Large intestine (tissue), 3 donors: ENCODE results near the gene PATE1. TPM values are rescaled to one million over a fixed set of nuclear protein-coding genes. Genes with fewer than 3 reads are reported as not detected.

Experiments
- DNase-seq, 2 donors: peaks; one replicate each; pipeline versions ENCODE4 v3.0.0 to v3.0.0-alpha.2; 2013
- H3K27ac ChIP-seq: one replicate; pipeline ENCODE4 v1.5.1; 2013; ENCODE audit warnings: low read length
- H3K27me3 ChIP-seq: 2 replicates; pipeline ENCODE4 v1.6.1; 2013; ENCODE audit warnings: low read length; ENCODE audit not compliant: control insufficient read depth, insufficient read depth
- H3K36me3 ChIP-seq: 2 replicates; pipeline ENCODE4 v1.6.1; 2013; ENCODE audit warnings: low read length; ENCODE audit not compliant: control insufficient read depth, insufficient read depth
- H3K4me1 ChIP-seq: one replicate; pipeline ENCODE4 v1.6.1; 2013; ENCODE audit warnings: low read length; ENCODE audit not compliant: control insufficient read depth, insufficient read depth
- H3K4me3 ChIP-seq: one replicate; pipeline ENCODE4 v1.5.1; 2013; ENCODE audit warnings: low read length
- H3K9me3 ChIP-seq: one replicate; pipeline ENCODE4 v1.6.1; 2013; ENCODE audit warnings: mild to moderate bottlenecking, low read depth, low read length, moderate library complexity; ENCODE audit not compliant: control insufficient read depth
- WGBS: methylation state at CpG from one replicate; pipeline ENCODE4 v1.1.5; 2013; ENCODE audit warnings: low lambda C conversion rate; ENCODE audit not compliant: insufficient coverage; 5-methylcytosine and 5-hydroxymethylcytosine counted together
- polyA plus RNA-seq: library from polyadenylated mRNA; unstranded; fragments of 120-200 nt; gene quantifications from one replicate; pipeline ENCODE4 v1.2.1, GENCODE V29; 2013

The PATE1 gene
- polyA plus RNA-seq, 1 donor: not detected

DNA sequence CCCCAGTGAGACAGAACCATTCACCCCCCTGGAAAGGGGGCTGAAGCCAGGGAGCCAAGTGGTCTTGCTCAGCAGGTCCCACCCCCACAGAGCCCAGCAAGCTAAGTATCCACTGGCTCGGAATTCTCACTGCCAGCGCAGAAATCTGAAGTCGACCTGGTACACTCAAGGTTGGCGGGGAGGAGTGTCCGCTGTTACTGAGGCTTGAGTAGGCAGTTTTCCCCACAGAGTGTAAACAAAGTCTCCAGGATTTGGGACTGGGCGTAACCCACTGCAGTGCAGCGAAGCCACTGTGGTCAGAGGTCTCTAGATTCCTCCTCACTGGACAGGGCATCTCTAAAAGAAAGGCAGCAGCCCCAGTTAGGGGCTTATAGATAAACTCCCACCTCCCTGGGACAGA is 10.0 kb downstream of the PATE1 start:
- Histone ChIP-seq H3K27ac (no peak overlapping the region), H3K4me1 (no peaks in the 10 kb centered on the region), H3K9me3 (no peaks in the 10 kb centered on the region), H3K4me3 (no peak overlapping the region), H3K36me3 (no peaks in the 10 kb centered on the region), H3K27me3 (no peaks in the 10 kb centered on the region)
- no CpG with 5 or more reads among the region's 7 CpGs for WGBS
- no peak for DNase-seq

DNA sequence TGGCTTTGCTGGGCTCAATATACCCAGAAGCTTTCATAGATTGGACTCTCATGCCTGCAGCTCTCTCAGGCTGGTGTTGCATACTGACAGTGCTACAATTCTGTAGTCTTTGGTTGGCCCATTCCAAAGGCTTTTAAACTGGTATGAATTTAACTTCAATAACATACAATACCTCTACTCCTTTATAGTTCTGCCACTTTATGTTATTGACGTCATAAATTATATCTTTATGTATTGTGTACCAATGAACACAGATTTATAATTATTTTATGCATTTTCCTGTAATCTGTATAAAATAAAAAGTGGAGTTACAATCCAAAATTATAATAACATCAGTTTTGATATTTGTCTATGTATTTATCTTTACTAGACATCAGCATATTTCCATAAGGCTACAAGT is 16.4 kb downstream of the PATE1 start:
- no CpG with 5 or more reads among the region's 1 CpG for WGBS
- DNase-seq: no peak
- H3K27me3 ChIP-seq: no peaks in the 10 kb centered on the region
- H3K36me3 ChIP-seq: no peaks in the 10 kb centered on the region
- no peak overlapping the region for H3K4me3 ChIP-seq
- H3K9me3 ChIP-seq: no peaks in the 10 kb centered on the region
- no peak overlapping the region for H3K27ac ChIP-seq
- H3K4me1 ChIP-seq: no peaks in the 10 kb centered on the region

DNA sequence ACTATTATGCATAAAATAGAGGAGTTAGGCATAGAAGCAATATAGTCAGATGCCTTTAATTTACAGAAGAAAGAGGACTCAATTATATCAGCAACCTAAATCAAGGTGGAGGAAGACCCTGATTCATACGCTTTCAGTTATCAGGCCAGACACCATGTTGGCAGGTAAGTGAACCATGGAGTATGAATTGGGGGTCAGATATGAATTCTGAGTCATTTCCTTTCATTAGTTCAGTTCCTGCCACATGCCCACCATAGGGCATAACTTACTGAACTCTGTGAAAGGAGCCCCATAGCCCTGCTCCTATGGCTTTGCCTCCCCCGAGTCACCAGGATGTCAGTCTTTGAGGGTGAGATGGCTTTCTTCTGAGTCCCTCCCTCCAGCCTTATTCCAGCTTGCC is 17.4 kb downstream of the PATE1 start:
- Histone ChIP-seq H3K27me3 (no peaks in the 10 kb centered on the region), H3K27ac (no peak overlapping the region), H3K4me3 (no peak overlapping the region), H3K36me3 (no peaks in the 10 kb centered on the region), H3K9me3 (no peaks in the 10 kb centered on the region), H3K4me1 (no peaks in the 10 kb centered on the region)
- no peak for DNase-seq
- WGBS: 86% methylated on average over 1 of the region's 2 CpGs

DNA sequence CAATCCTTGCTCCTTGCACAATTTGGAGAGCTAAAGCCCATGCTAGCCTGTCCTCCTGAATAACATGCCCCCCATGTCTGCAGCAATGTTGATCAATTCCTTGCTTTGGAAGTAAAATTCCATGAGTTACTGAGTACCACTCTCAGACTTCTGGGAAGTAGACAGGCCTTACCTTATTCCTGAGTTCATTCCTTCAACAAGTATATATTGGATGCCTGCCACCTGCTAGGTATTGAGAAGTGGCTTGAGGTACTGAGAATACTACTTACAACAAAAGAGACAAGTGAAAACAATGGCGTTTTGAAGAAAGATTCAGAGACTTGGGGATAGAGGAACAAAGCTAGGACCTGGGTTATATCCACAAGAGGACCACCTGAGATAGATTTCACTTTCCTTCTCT is 20.2 kb downstream of the PATE1 start:
- 83% methylated on average over 1 of the region's 1 CpG for WGBS
- H3K36me3 ChIP-seq: no peaks in the 10 kb centered on the region
- no peak for DNase-seq

DNA sequence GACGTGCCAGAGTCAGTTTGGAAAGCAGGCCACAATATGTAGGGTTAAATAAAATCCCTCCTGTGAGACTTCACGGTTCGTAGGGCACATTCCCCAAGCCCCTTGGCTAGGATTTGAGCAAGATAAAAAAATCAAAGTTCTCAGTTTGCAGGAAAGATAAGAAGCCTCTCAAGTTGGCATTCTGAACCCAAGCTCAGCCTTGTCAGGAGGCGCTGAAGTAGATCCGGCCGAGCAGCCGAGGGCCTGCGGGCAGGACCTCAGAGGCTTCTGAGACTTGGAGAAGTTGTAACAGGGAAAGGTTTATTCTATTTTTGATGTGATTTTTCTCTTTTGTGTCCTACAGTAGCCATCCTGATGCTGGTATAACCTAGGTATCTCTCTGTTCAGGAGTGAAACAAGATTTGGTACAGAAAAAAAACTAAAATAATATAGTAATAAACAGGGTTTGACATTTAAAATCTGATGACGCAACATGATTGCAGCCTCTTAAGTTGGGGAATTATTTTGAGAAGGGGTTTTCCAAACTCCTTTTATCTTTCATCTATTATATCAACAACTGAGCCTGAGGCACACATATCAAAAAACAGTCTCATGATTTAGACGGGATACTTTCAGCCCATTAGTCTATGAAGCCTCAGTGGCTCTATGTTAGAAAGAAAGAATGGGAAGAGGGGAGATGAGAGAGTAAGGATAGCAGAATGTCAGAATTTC is 22.4 kb downstream of the PATE1 start:
- no peak overlapping the region for H3K4me3 ChIP-seq
- H3K4me1 ChIP-seq: no peaks in the 10 kb centered on the region
- DNase-seq: no peak
- no peaks in the 10 kb centered on the region for H3K9me3 ChIP-seq
- H3K27me3 ChIP-seq: peaks cover 3% of the 10 kb centered on the region
- 90% methylated on average over 2 of the region's 10 CpGs for WGBS
- no peak overlapping the region for H3K27ac ChIP-seq
- H3K36me3 ChIP-seq: no peaks in the 10 kb centered on the region

More for the DNA sequence above, 20.2 kb downstream of the PATE1 start:
- Histone ChIP-seq H3K9me3 (no peaks in the 10 kb centered on the region), H3K27ac (no peak overlapping the region), H3K4me3 (no peak overlapping the region), H3K27me3 (no peaks in the 10 kb centered on the region), H3K4me1 (no peaks in the 10 kb centered on the region)

DNA sequence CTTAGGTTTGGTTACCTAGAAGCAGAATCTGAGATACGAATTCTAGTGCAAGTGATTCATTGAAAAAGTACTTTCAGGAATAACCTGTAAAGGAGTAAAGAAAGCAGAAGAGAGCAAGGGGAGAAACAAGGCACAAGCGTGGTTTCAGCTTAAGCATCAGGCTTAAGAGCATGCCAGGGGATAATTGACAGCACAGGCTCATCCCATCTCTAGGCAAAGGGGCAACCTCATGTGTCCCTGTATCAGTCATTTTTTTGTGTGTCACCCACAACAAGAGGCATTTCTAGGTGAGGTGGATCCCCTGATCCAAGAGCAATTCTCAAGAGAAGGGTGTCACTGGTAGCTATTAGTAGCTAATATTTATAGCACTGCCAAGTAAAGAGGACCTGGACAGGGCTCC is 24.5 kb downstream of the PATE1 start:
- H3K9me3 ChIP-seq: no peaks in the 10 kb centered on the region
- WGBS: no CpG with 5 or more reads among the region's 2 CpGs
- H3K27me3 ChIP-seq: peaks cover 3% of the 10 kb centered on the region
- H3K4me1 ChIP-seq: no peaks in the 10 kb centered on the region
- no peaks in the 10 kb centered on the region for H3K36me3 ChIP-seq
- H3K27ac ChIP-seq: no peak overlapping the region
- H3K4me3 ChIP-seq: no peak overlapping the region
- DNase-seq: no peak

DNA sequence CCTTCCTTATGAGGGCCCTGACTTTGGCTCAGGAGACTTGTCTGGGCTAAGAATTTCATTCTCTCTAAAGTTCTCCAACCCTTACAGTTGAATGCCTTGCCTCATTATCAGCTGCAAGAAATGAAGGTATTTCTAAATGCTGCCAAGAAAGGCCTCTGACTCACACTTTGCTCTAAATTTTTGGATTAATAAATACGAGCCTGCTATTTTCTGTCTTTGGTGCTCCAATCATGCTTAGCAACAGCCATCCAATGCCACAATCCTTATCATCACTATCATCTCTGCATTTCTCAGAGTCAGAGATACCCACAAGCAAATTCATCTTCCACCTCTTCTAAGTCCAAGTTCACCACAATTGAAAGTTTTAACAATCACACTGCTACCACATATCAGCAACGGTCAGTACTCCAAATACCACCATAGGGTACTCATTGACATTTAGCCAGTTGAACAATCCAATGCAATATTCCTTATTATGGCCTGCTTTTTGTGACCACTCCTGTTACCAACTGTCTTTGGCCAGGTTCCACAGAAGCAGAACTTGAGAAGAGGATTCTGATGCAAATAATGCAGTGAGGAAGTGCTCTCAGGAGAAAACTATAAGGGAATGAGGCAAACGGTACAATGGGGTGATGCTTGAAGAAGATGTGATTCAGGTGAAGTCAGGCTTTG is 26.9 kb downstream of the PATE1 start:
- Histone ChIP-seq H3K9me3 (no peaks in the 10 kb centered on the region), H3K4me1 (no peaks in the 10 kb centered on the region), H3K27me3 (peaks cover 3% of the 10 kb centered on the region), H3K27ac (no peak overlapping the region), H3K36me3 (no peaks in the 10 kb centered on the region), H3K4me3 (no peak overlapping the region)
- no peak for DNase-seq
- WGBS: 80% methylated on average over 1 of the region's 3 CpGs

DNA sequence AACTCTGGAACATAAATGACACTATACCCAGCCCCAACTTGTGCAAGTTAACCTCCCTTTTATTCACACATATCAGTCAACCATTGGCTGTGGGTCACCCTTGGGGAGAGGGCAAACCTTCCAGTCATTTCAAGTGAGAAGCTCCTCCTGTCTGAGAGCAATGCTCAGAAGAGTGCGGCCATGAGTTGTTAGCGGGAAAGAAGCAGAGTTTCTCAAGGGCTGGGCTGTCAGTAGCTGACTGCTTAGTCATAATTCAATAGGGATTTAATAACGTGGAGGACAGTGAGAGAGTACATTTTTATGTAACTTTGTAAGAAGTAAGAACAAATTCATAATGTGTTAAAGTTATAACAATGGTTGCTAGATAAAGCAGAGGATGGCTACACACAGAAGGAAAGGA is 27.4 kb downstream of the PATE1 start:
- Histone ChIP-seq H3K27me3 (peaks cover 3% of the 10 kb centered on the region), H3K27ac (no peak overlapping the region), H3K4me1 (no peaks in the 10 kb centered on the region), H3K9me3 (no peaks in the 10 kb centered on the region), H3K4me3 (no peak overlapping the region), H3K36me3 (no peaks in the 10 kb centered on the region)
- WGBS: no CpG with 5 or more reads among the region's 3 CpGs
- no peak for DNase-seq

DNA sequence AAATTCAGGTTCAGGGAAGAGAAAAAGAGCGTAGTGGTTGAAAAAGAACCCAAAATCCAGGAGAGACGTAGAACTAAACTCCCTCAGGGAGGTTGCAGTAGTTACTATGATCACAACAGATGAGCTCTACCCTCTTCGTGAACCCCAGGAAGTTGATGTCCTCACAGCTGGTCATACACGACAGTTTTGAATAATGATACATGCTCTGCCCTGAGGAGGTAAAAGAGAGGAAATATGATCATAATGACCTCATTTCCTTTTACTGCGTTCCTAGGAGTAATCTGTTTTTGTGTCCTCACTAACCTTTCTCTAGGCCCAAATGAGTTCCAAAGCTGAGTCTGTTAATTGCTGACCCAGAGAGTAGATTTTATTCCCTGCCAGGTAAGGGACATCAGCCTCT is 31.2 kb downstream of the PATE1 start:
- Histone ChIP-seq H3K36me3 (no peaks in the 10 kb centered on the region), H3K4me1 (no peaks in the 10 kb centered on the region), H3K9me3 (no peaks in the 10 kb centered on the region), H3K4me3 (no peak overlapping the region), H3K27me3 (peaks cover 2% of the 10 kb centered on the region), H3K27ac (no peak overlapping the region)
- WGBS: no CpG with 5 or more reads among the region's 5 CpGs
- DNase-seq: no peak

DNA sequence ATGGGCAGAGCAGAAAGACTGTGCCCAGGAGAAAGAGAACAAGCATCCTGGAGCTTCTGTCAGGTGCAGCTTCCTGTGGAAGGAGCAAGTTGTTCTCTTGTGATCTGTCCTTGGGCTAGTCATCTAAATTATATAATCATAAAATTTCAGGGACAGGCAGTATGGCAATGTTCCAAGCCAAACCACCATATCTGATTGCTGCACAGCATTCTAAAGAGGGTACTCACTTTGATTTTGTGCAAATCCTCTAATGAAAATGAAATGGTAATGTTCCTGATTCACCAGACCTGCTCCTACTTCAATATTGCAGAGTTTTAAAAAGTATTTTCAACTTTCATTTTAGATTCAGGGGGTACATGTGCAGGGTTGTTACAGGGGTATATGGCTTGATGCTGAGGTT is 32.6 kb downstream of the PATE1 start, which contains the start of gene PATE2:
PATE2 (minus strand) TSS at position 101 of the 400 bp plus-strand sequence; CDS start at position 46, 55 bp downstream.
- DNase-seq: no peak
- no peaks in the 10 kb centered on the region for H3K27me3 ChIP-seq
- H3K4me3 ChIP-seq: no peak within 1 kb of the TSS
- no peaks in the 10 kb centered on the region for H3K36me3 ChIP-seq
- no peaks in the 10 kb centered on the region for H3K4me1 ChIP-seq
- no peaks in the 10 kb centered on the region for H3K9me3 ChIP-seq
- no peak within 1 kb of the TSS for H3K27ac ChIP-seq

DNA sequence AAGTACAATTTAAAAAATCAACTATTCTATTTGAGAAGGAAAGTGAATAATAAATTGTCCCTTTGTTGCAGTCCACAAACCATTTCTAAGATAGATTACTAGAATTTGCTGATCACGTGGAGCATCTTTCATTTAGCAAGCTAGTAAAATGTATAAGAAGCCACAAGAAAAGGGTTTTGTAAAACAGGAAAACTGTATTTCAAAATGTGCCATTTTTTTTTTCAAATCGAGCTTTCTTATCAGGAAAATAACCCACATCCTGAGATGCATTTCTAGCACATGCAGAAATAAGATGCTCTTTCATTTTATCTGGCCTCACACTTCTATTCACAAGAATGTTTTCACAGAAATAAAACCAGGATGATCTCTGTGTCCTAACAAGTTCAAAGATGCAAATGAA is 38.6 kb downstream of the PATE1 start:
- no peak overlapping the region for H3K4me3 ChIP-seq
- H3K27me3 ChIP-seq: no peaks in the 10 kb centered on the region
- H3K27ac ChIP-seq: no peak overlapping the region
- no peaks in the 10 kb centered on the region for H3K4me1 ChIP-seq
- no peaks in the 10 kb centered on the region for H3K36me3 ChIP-seq
- DNase-seq: no peak
- no peaks in the 10 kb centered on the region for H3K9me3 ChIP-seq
- 83% methylated on average over 1 of the region's 2 CpGs for WGBS
